Endothelial cell of umbilical vein (primary cell): ENCODE results near the gene DRC1.

Experiments used
- CTCF ChIP-seq, 2 donors: IDR thresholded peaks; 1 replicate in 1 of 2; 2 replicates in 1 of 2; pipeline ENCODE4 v1.5.1; 2011; ENCODE audit warnings: low read length in 2 of 2, mild to moderate bottlenecking in 2 of 2, moderate library complexity in 2 of 2, control low read depth in 1 of 2, inconsistent platforms in 1 of 2, low read depth in 1 of 2; ENCODE audit not compliant: insufficient read depth in 1 of 2; ENCODE audit errors: extremely low read depth in 1 of 2
- EZH2 ChIP-seq: IDR thresholded peaks from 2 replicates; pipeline ENCODE4 v1.6.1; 2012; ENCODE audit warnings: borderline replicate concordance, low read depth, mild to moderate bottlenecking, moderate library complexity, low read length, inconsistent platforms; ENCODE audit not compliant: severe bottlenecking
- FOS ChIP-seq: IDR thresholded peaks from 2 replicates; pipeline ENCODE4 v1.6.1; 2011; ENCODE audit warnings: mild to moderate bottlenecking, low read length, moderate library complexity, borderline replicate concordance; ENCODE audit not compliant: insufficient read depth
- GATA2 ChIP-seq: IDR thresholded peaks from 2 replicates; pipeline ENCODE4 v1.7.0; 2011; ENCODE audit warnings: low read depth, mild to moderate bottlenecking, moderate library complexity, mixed read lengths, low read length; ENCODE audit not compliant: insufficient read length, insufficient read depth
- JUN ChIP-seq: IDR thresholded peaks from 2 replicates; pipeline ENCODE4 v1.6.1; 2011; ENCODE audit warnings: borderline replicate concordance, low read depth; ENCODE audit not compliant: insufficient read length, insufficient read depth
- MYC ChIP-seq: IDR thresholded peaks from one replicate; pipeline ENCODE4 v1.6.1; 2011; ENCODE audit warnings: mild to moderate bottlenecking, low read depth, low read length
- POLR2A ChIP-seq: IDR thresholded peaks from 2 replicates; pipeline ENCODE4 v1.6.1; 2012; ENCODE audit warnings: low read depth, mild to moderate bottlenecking, control low read depth, low read length
- POLR2AphosphoS5 ChIP-seq: IDR thresholded peaks from 2 replicates; pipeline ENCODE4 v1.6.1; 2012; ENCODE audit warnings: low read depth, mild to moderate bottlenecking, control low read depth, low read length, moderate library complexity; ENCODE audit not compliant: insufficient read depth
- TF ChIP-seq, protein P1 (sequence below): IDR thresholded peaks from 2 replicates; pipeline ENCODE4 v1.6.1; 2011; ENCODE audit not compliant: insufficient read depth, insufficient read length

GRCh38 chr2:26399771-26400376 lies 1.8 kb upstream of the DRC1 start:
- TF ChIP-seq POLR2A (no peak), CTCF (IDR thresholded peaks at IDR 0.05; ENCODE audit: extremely low read depth in 1 of 2, insufficient read depth in 1 of 2, low read depth in 1 of 2, low read length in 2 of 2) (no peak), POLR2AphosphoS5 (no peak), EZH2 (no peak), GATA2 (no peak), JUN (no peak), FOS (no peak), MYC (no peak)
- TF ChIP-seq, protein P1, sequence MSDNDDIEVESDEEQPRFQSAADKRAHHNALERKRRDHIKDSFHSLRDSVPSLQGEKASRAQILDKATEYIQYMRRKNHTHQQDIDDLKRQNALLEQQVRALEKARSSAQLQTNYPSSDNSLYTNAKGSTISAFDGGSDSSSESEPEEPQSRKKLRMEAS, result no peak
